VCaP (cell line): Measurements from ENCODE around the gene RERE.

Source experiments
- H3K27ac ChIP-seq: fragments of 450-650 bp; 2 replicates; pipeline ENCODE4 v1.5.1; 2017
- TF ChIP-seq, protein P1 (sequence below): fragments of 450-650 bp; conservative IDR thresholded peaks from 2 replicates; pipeline ENCODE4 v1.5.1; 2017; ENCODE audit warnings: mild to moderate bottlenecking, moderate library complexity

RERE gene

DNA sequence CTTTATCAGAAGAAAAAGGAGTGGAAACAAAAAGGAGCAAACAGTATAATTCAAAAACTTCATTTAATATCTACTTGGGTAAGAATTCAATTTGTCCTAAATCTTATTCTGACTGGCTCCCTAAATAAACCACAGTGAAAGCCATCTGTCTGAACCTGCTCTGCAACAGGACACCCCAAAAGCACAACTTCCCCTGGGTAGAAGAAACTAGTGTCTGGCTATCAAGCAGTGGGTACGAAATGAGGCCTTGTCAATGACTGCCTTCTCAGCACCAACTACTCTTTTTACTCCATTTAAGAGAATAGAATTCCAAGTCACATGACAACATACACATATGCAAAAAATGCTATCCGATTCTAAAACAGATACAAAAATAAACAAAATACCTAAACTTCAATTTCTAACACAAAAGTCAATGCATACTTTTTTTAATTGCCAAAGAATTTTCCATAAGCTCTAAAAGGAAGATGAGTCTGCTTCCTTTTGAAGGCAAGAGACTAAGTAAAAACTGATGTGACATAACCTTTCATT is 292.7 kb downstream of the RERE start:
- TF ChIP-seq, protein P1, sequence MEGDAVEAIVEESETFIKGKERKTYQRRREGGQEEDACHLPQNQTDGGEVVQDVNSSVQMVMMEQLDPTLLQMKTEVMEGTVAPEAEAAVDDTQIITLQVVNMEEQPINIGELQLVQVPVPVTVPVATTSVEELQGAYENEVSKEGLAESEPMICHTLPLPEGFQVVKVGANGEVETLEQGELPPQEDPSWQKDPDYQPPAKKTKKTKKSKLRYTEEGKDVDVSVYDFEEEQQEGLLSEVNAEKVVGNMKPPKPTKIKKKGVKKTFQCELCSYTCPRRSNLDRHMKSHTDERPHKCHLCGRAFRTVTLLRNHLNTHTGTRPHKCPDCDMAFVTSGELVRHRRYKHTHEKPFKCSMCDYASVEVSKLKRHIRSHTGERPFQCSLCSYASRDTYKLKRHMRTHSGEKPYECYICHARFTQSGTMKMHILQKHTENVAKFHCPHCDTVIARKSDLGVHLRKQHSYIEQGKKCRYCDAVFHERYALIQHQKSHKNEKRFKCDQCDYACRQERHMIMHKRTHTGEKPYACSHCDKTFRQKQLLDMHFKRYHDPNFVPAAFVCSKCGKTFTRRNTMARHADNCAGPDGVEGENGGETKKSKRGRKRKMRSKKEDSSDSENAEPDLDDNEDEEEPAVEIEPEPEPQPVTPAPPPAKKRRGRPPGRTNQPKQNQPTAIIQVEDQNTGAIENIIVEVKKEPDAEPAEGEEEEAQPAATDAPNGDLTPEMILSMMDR = no peak
- H3K27ac ChIP-seq = peak overlapping the region; percentile 80

DNA sequence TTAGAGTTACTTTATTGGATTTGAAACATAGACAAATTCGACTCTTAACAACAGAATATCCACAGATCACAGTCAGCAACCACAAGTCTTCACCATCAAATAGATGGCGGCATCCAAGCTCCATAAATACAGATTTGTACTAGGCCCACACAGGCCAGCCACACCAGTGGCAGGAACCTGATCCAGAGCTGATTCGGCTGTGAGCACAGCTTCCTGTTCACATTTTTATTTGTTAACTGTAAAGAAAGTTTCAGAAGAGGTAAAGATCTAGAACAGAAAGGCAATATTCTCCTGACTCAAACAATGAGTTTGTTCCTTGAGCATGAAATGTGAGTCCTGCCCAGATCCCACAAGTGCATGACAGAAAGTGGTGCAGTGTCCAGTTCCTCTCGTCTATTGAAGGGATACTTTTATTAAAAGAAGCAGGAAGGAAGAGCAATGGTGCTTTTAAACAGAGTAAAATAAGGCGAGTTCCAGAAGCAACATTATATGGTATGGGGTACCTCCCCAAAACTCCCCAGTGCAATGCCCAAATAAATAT is 293.7 kb downstream of the RERE start:
- H3K27ac ChIP-seq = peak overlapping the region; percentile 80
- TF ChIP-seq, protein P1 = no peak

DNA sequence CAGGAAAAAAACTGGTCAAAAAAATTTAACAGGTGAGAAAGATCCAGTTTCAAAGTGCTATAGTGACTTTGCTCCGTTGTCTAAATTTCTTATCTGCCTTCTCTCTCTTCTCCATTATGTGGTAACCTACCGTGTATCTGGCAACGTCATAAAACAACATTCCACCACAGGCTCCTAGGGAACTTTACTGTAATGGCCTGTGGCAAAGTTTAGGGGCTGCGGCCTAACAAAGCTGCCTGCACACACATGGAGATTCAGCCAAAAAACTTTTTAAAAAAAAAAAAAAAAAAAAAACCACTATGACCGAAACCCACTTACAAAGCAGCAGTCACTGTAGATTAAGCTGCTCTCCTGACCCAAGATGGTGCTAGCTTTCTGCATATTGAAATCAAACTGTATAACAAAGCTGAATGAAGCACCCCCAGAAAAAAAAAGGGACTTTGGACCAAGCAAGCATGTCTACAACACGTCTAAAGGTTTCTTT is 296.9 kb downstream of the RERE start:
- TF ChIP-seq, protein P1 = no peak
- H3K27ac ChIP-seq = no peak overlapping the region

DNA sequence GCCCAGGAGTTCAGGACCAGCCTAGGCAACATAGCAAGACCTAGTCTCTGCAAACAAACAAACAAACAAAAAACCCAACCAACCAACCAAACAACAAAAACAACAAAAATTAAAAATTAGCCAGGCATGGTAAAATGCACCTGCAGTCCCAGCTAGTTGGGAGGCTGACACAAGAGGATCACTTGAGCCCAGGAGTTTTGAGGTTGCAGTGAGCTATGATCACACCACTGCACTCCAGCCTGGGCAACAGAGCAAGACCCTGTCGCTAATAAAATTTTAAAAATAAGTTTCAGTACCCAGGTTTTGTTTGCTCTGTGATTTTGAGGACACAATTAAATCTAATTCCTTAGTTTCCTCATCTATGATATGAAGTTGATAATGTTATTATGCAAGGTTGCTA is 298.3 kb downstream of the RERE start:
- no peak overlapping the region for H3K27ac ChIP-seq
- TF ChIP-seq, protein P1 = no peak

DNA sequence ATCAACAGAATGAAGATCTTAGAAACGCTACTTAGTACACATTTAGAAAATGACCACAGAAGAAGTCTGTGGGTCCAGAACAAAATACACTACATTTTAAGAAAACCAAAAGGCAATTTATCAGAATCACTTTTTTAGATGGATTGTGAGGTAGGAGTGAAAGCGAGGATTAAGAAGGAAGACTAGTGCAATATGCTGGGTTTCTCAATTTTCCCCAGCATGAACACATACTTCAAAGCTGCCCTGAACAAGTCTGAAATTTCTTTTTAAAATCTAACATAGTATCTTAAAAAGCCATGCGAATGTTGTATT is 299.0 kb downstream of the RERE start:
- H3K27ac ChIP-seq = no peak overlapping the region
- TF ChIP-seq, protein P1 = no peak

DNA sequence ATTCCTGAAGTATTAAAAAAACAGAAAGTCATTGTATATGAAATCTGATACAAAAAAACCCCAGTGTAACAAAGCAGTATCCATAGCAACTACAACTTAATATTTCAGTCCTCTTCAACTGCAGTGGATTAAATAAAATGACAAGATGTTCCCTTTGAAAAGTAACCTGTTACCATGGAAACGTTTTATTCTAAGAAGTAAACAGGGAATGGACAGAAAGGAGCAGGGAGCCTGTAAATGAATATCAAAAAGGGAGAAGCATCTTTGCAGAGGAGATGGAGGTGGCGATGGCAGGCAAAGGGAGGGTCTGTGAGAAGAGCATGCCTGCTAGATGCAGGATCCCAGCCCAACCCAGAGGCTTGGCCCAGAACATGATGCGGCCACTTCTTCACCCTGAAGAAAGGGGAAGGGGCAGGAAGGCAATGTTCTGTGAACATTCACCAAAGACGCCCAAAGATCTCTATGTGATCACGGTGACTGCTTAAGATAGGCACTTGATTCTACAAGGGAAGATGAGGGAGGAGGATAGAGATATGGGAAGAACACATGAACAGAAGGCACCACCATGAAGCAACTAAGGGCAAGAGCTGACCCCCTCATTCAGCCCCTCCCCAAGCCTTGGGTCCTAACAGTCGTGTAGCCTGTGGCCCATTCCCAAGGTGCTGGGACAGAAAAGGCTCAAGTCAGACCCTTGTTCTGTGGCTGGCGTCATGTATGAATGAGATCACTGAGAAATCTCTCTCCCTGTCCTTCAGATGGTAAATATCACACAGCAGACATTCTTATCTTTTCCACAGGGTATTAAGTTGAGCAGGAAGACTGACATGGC is 299.6 kb downstream of the RERE start:
- no peak overlapping the region for H3K27ac ChIP-seq
- TF ChIP-seq, protein P1 = no peak

DNA sequence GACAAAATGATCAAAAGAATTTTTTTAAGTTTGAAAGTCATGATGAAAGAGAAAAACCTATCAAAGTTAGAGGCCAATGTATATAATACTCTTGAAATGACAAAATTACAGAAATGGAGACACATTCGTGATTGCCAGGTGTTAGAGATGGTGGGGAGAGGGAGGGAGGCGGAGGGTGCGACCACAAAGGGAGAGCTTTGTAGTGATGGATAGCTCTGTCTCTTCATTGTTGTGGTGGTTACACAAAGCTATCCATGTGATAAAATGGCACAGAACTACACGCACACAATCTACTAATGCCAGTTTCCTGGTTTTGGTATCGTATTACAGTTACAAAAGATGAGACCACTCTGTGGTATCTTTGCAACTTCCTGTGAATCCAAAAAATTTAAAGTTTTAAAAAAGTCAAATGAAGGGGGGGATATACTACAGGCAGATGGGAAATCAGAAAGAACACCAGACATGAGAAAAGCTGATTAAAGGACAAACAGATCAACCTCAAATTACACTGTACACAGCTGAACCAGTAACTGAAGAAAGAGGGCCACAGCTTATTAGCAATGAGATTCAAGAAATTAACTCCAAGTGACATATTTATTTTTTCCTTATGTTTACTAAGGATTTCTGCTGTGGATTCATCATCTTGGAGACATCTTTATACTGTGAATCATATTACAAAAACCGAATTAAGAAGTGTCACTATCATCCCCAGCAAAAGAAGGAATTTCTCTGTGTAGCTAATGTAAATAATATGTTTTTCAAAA is 300.5 kb downstream of the RERE start:
- TF ChIP-seq, protein P1 = no peak
- no peak overlapping the region for H3K27ac ChIP-seq
